ENCODE results near the gene SLC27A4. TPM values are rescaled to one million over a fixed set of nuclear protein-coding genes. Genes with fewer than 3 reads are reported as not detected.

SLC27A4 gene
- total RNA-seq, 1 donor = 23.5 TPM

GRCh38 chr9:128349772-128350171, 9.4 kb downstream of the SLC27A4 start:
- H3K4me3 ChIP-seq (ENCODE audit: low read depth, low read length) = no peak overlapping the region
- no peak for DNase-seq (ENCODE audit: low read depth)
- TF ChIP-seq CTCF (IDR thresholded peaks at IDR 0.05; ENCODE audit: insufficient read depth, low read length) = no peak

- no peak for DNase-seq (ENCODE audit: low read depth)
- no peak overlapping the region for H3K4me3 ChIP-seq (ENCODE audit: low read depth, low read length)
- TF ChIP-seq CTCF (IDR thresholded peaks at IDR 0.05; ENCODE audit: insufficient read depth, low read length) = no peak
Observed at GRCh38 chr9:128355451-128355850, 15.1 kb downstream of the SLC27A4 start.

GRCh38 chr9:128358090-128358489, 17.8 kb downstream of the SLC27A4 start:
- DNase-seq (ENCODE audit: low read depth) = no peak
- TF ChIP-seq CTCF (IDR thresholded peaks at IDR 0.05; ENCODE audit: insufficient read depth, low read length) = no peak
- H3K4me3 ChIP-seq (ENCODE audit: low read depth, low read length) = no peak overlapping the region

GRCh38 chr9:128358861-128359260, 18.5 kb downstream of the SLC27A4 start:
- H3K4me3 ChIP-seq (ENCODE audit: low read depth, low read length) = no peak overlapping the region
- TF ChIP-seq CTCF (IDR thresholded peaks at IDR 0.05; ENCODE audit: insufficient read depth, low read length) = no peak
- DNase-seq (ENCODE audit: low read depth) = no peak

GRCh38 chr9:128360826-128361225, 20.5 kb downstream of the SLC27A4 start:
- TF ChIP-seq CTCF (IDR thresholded peaks at IDR 0.05; ENCODE audit: insufficient read depth, low read length) = no peak
- no peak for DNase-seq (ENCODE audit: low read depth)
- no peak overlapping the region for H3K4me3 ChIP-seq (ENCODE audit: low read depth, low read length)

GRCh38 chr9:128361296-128361985, 21.1 kb downstream of the SLC27A4 start:
- no peak for DNase-seq (ENCODE audit: low read depth)
- H3K4me3 ChIP-seq (ENCODE audit: low read depth, low read length) = no peak overlapping the region
- no peak for TF ChIP-seq CTCF (IDR thresholded peaks at IDR 0.05; ENCODE audit: insufficient read depth, low read length)

Measured in fibroblast of the aortic adventitia (primary cell).